ACC112 (cell line): ENCODE results near the gene TVP23C.
"Not testable (repeated sequence)": the region's sequence is repeated elsewhere in the genome, so short reads cannot be mapped to it uniquely, and the experiment has no call there.

Source experiments
- H2AFZ ChIP-seq: fragments of 200-600 bp; sonication (generic); one replicate; pipeline ENCODE4 v1.6.0; 2017; ENCODE audit warnings: antibody characterized with exemption, low read length; ENCODE audit not compliant: unreplicated experiment
- H3K27ac ChIP-seq: fragments of 200-600 bp; sonication (generic); 2 replicates; pipeline ENCODE4 v1.5.1; 2014; ENCODE audit warnings: low read depth, mild to moderate bottlenecking, antibody characterized with exemption, low read length, moderate library complexity
- H3K27me3 ChIP-seq: fragments of 200-600 bp; sonication (generic); 2 replicates; pipeline ENCODE4 v1.6.1; 2014; ENCODE audit warnings: mild to moderate bottlenecking, antibody characterized with exemption, low read length, moderate library complexity, mixed read lengths; ENCODE audit not compliant: insufficient read depth
- H3K36me3 ChIP-seq: fragments of 200-600 bp; sonication (generic); 2 replicates; pipeline ENCODE4 v1.6.1; 2016; ENCODE audit warnings: mild to moderate bottlenecking, antibody characterized with exemption, low read length, moderate library complexity, mixed read lengths; ENCODE audit not compliant: insufficient read depth
- H3K4me1 ChIP-seq: fragments of 200-600 bp; sonication (generic); one replicate; pipeline ENCODE4 v1.6.1; 2016; ENCODE audit warnings: low read length, mixed read lengths; ENCODE audit not compliant: insufficient read depth, unreplicated experiment, control insufficient read depth
- H3K4me3 ChIP-seq: fragments of 200-600 bp; sonication (generic); 2 replicates; pipeline ENCODE4 v1.5.1; 2014; ENCODE audit warnings: mild to moderate bottlenecking, low read depth, low read length
- H3K79me2 ChIP-seq: fragments of 200-600 bp; sonication (generic); one replicate; pipeline ENCODE4 v1.6.0; 2016; ENCODE audit warnings: low read length; ENCODE audit not compliant: control insufficient read depth, unreplicated experiment, insufficient read depth

Gene TVP23C

GRCh38 chr17:15507896-15508295 lies 55.4 kb downstream of the TVP23C start:
- Histone ChIP-seq H3K4me1 (peaks cover 19% of the 10 kb centered on the region), H3K27me3 (no peaks in the 10 kb centered on the region), H3K36me3 (peaks cover 14% of the 10 kb centered on the region), H3K79me2 (no peaks in the 10 kb centered on the region), H2AFZ (no peak overlapping the region), H3K4me3 (no peak overlapping the region), H3K27ac (no peak overlapping the region)

GRCh38 chr17:15507001-15507400 lies 56.3 kb downstream of the TVP23C start:
- Histone ChIP-seq H3K27ac (no peak overlapping the region), H3K79me2 (no peaks in the 10 kb centered on the region), H3K36me3 (peaks cover 10% of the 10 kb centered on the region), H2AFZ (no peak overlapping the region), H3K4me3 (no peak overlapping the region), H3K4me1 (peaks cover 16% of the 10 kb centered on the region), H3K27me3 (no peaks in the 10 kb centered on the region)

GRCh38 chr17:15505708-15506107 lies 57.6 kb downstream of the TVP23C start:
- H3K36me3 ChIP-seq, H3K4me1 ChIP-seq, H3K79me2 ChIP-seq, H3K27ac ChIP-seq, H3K4me3 ChIP-seq, H3K27me3 ChIP-seq, H2AFZ ChIP-seq: not testable (repeated sequence)

GRCh38 chr17:15503731-15504130 lies 59.6 kb downstream of the TVP23C start:
- Histone ChIP-seq H3K36me3 (peaks cover 3% of the 10 kb centered on the region; the same call in 1 of the 2 replicates), H3K4me3 (no peak overlapping the region), H3K4me1 (no peaks in the 10 kb centered on the region), H3K79me2 (no peaks in the 10 kb centered on the region), H3K27ac (no peak overlapping the region), H3K27me3 (no peaks in the 10 kb centered on the region), H2AFZ (no peak overlapping the region)

- H2AFZ ChIP-seq: peak overlapping the region; percentile 57
- no peaks in the 10 kb centered on the region for H3K27me3 ChIP-seq
- no peak overlapping the region for H3K27ac ChIP-seq
- no peaks in the 10 kb centered on the region for H3K4me1 ChIP-seq
- H3K36me3 ChIP-seq: peaks cover 3% of the 10 kb centered on the region; the same call in 1 of the 2 replicates
- H3K79me2 ChIP-seq: no peaks in the 10 kb centered on the region
- H3K4me3 ChIP-seq: peak overlapping the region; percentile 67
These were observed 60.7 kb downstream of the TVP23C start for GRCh38 chr17:15502369-15503112.

GRCh38 chr17:15501793-15502192 lies 61.5 kb downstream of the TVP23C start:
- Histone ChIP-seq H3K4me3 (no peak overlapping the region), H2AFZ (no peak overlapping the region), H3K4me1 (no peaks in the 10 kb centered on the region), H3K79me2 (no peaks in the 10 kb centered on the region), H3K27ac (no peak overlapping the region), H3K36me3 (peaks cover 6% of the 10 kb centered on the region; the same call in 1 of the 2 replicates), H3K27me3 (no peaks in the 10 kb centered on the region)

- H3K4me1 ChIP-seq: no peaks in the 10 kb centered on the region
- no peaks in the 10 kb centered on the region for H3K27me3 ChIP-seq
- no peak overlapping the region for H3K4me3 ChIP-seq
- H3K27ac ChIP-seq: no peak overlapping the region
- H3K79me2 ChIP-seq: no peaks in the 10 kb centered on the region
- no peak overlapping the region for H2AFZ ChIP-seq
- peaks cover 8% of the 10 kb centered on the region; the same call in 1 of the 2 replicates for H3K36me3 ChIP-seq
These were observed 62.0 kb downstream of the TVP23C start for GRCh38 chr17:15501282-15501681.

GRCh38 chr17:15498107-15498506 lies 65.2 kb downstream of the TVP23C start:
- H3K4me3 ChIP-seq: no peak overlapping the region
- H3K36me3 ChIP-seq: peaks cover 8% of the 10 kb centered on the region; the same call in 1 of the 2 replicates
- no peak overlapping the region for H3K27ac ChIP-seq
- no peak overlapping the region for H2AFZ ChIP-seq
- H3K79me2 ChIP-seq: no peaks in the 10 kb centered on the region
- H3K27me3 ChIP-seq: no peaks in the 10 kb centered on the region
- H3K4me1 ChIP-seq: no peaks in the 10 kb centered on the region

GRCh38 chr17:15496735-15497670 lies 66.3 kb downstream of the TVP23C start:
- no peaks in the 10 kb centered on the region for H3K27me3 ChIP-seq
- H2AFZ ChIP-seq: no peak overlapping the region
- no peak overlapping the region for H3K27ac ChIP-seq
- no peaks in the 10 kb centered on the region for H3K79me2 ChIP-seq
- H3K4me1 ChIP-seq: no peaks in the 10 kb centered on the region
- H3K4me3 ChIP-seq: no peak overlapping the region
- H3K36me3 ChIP-seq: peaks cover 8% of the 10 kb centered on the region; the same call in 1 of the 2 replicates

GRCh38 chr17:15494821-15495220 lies 68.5 kb downstream of the TVP23C start:
- Histone ChIP-seq H3K79me2 (no peaks in the 10 kb centered on the region), H3K27ac (no peak overlapping the region), H3K36me3 (peaks cover 8% of the 10 kb centered on the region; the same call in 1 of the 2 replicates), H3K27me3 (no peaks in the 10 kb centered on the region), H2AFZ (no peak overlapping the region), H3K4me1 (peaks cover 15% of the 10 kb centered on the region), H3K4me3 (no peak overlapping the region)
